Activated T-helper 1 cell treated with anti-CD3 and anti-CD28 coated beads, Interleukin-12 subunit alpha, Interleukin-12 subunit beta, Interleukin-2, Interleukin-4 antibody, amounts not matched to agents 30 ng/mL and 10 ng/mL and 1 ng/mL, durations not matched to agents 14 hours and 24 hours and 36 hours (primary cell): Measurements from ENCODE around the gene KAZN. TPM values are rescaled to one million over a fixed set of nuclear protein-coding genes. Genes with fewer than 3 reads are reported as not detected.

Source experiments
- DNase-seq: peaks from one replicate; pipeline ENCODE4 v3.0.0; 2021; ENCODE audit warnings: low spot score
- H3K27ac Mint-ChIP-seq: one replicate; pipeline ENCODE4 v1.8.0; 2021; ENCODE audit warnings: mild to moderate bottlenecking, mixed read lengths
- H3K27me3 Mint-ChIP-seq: one replicate; pipeline ENCODE4 v1.8.0; 2022; ENCODE audit warnings: mild to moderate bottlenecking, moderate library complexity, mixed read lengths; ENCODE audit not compliant: insufficient read depth
- H3K36me3 Mint-ChIP-seq: one replicate; pipeline ENCODE4 v1.8.0; 2021; ENCODE audit warnings: low read depth, mixed read lengths
- H3K4me1 Mint-ChIP-seq: one replicate; pipeline ENCODE4 v1.8.0; 2021; ENCODE audit warnings: low read depth, mixed read lengths
- H3K4me3 Mint-ChIP-seq: one replicate; pipeline ENCODE4 v1.8.0; 2021; ENCODE audit warnings: mild to moderate bottlenecking, moderate library complexity, mixed read lengths
- H3K9me3 Mint-ChIP-seq: one replicate; pipeline ENCODE4 v1.8.0; 2021; ENCODE audit warnings: mixed read lengths
- intact Hi-C: fragments of 100-400 bp; cut with micrococcal nuclease; formaldehyde crosslinking; loops from one replicate; pipeline ENCODE4 v1.15.1; 2024
- total RNA-seq: library from RNA; stranded (reverse); gene quantifications from 2 replicates; pipeline ENCODE4 v1.2.3, GENCODE V29; 2022

The KAZN gene
- total RNA-seq, 1 donor from 2014 or later: 0.54 TPM

DNA sequence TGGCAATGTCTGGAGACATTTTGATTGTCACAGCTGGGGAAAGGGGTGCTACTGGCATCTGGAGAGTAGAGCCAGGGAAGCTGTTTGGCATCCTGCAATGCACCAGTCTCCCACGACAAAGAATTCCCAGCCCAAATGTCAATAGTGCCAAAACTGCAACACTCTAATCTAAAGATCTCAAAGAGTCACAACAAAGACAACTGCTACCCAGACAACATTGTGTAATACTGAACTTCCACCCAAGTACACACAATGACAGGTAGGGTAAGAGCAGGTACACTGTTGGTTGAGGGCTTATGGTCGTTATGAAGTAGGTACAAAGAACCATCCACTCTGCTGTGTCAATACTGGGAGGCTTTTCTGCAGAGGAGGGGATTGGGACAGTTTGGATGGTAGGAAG, 546.8 kb downstream of the KAZN start:
- no peak overlapping the region for H3K27ac Mint-ChIP-seq
- H3K4me1 Mint-ChIP-seq: no peaks in the 10 kb centered on the region
- H3K36me3 Mint-ChIP-seq: no peaks in the 10 kb centered on the region
- H3K27me3 Mint-ChIP-seq: peaks cover 47% of the 10 kb centered on the region
- H3K4me3 Mint-ChIP-seq: no peak overlapping the region
- no peak for DNase-seq
- no peaks in the 10 kb centered on the region for H3K9me3 Mint-ChIP-seq
- intact Hi-C loops: no loop called here

- H3K4me3 Mint-ChIP-seq: no peak overlapping the region
- H3K4me1 Mint-ChIP-seq: no peaks in the 10 kb centered on the region
- H3K27me3 Mint-ChIP-seq: peaks cover 54% of the 10 kb centered on the region
Observed at GRCh38 chr1:15146142-15146680, 547.7 kb downstream of the KAZN start.

GRCh38 chr1:15146971-15147376, 548.5 kb downstream of the KAZN start:
- Mint-ChIP-seq H3K36me3 (no peaks in the 10 kb centered on the region), H3K27ac (no peak overlapping the region), H3K4me3 (no peak overlapping the region), H3K27me3 (peaks cover 57% of the 10 kb centered on the region), H3K9me3 (no peaks in the 10 kb centered on the region), H3K4me1 (no peaks in the 10 kb centered on the region)
- no peak for DNase-seq
- intact Hi-C loops: no loop called here

More at GRCh38 chr1:15146142-15146680, 547.7 kb downstream of the KAZN start:
- no peak for DNase-seq
- Mint-ChIP-seq H3K36me3 (no peaks in the 10 kb centered on the region), H3K9me3 (no peaks in the 10 kb centered on the region), H3K27ac (no peak overlapping the region)
- intact Hi-C loops: no loop called here

DNA sequence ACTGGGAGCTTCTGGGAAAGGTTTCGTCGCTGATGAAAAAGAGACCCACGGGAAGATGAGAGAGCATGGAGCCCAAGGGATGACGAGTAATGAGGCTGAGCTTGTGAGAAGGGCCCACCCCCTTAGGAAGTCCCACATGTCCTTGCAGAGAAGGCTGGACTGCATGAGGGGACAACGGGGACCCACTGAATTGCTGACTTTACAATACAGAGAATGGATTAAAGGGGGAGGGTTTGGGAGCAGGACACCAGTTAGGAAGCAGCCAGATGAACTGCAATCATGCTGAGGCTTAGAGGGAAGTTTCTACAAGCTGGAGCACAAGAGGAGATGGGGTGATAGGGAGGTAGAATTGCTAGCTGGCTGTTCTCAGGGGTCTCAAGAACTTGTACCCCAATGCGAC, 549.5 kb downstream of the KAZN start:
- no peak overlapping the region for H3K27ac Mint-ChIP-seq
- no peak for DNase-seq
- H3K9me3 Mint-ChIP-seq: no peaks in the 10 kb centered on the region
- H3K4me3 Mint-ChIP-seq: no peak overlapping the region
- no peaks in the 10 kb centered on the region for H3K36me3 Mint-ChIP-seq
- no peaks in the 10 kb centered on the region for H3K4me1 Mint-ChIP-seq
- H3K27me3 Mint-ChIP-seq: peaks cover 59% of the 10 kb centered on the region
- intact Hi-C loops: no loop called here

- no peaks in the 10 kb centered on the region for H3K9me3 Mint-ChIP-seq
- no peak overlapping the region for H3K27ac Mint-ChIP-seq
- H3K4me1 Mint-ChIP-seq: no peaks in the 10 kb centered on the region
- no peak overlapping the region for H3K4me3 Mint-ChIP-seq
- H3K27me3 Mint-ChIP-seq: peaks cover 55% of the 10 kb centered on the region
- intact Hi-C loops: no loop called here
- DNase-seq: no peak
- no peaks in the 10 kb centered on the region for H3K36me3 Mint-ChIP-seq
Observed at GRCh38 chr1:15148475-15148874, 550.0 kb downstream of the KAZN start.

GRCh38 chr1:15148941-15149340, 550.5 kb downstream of the KAZN start:
- H3K4me3 Mint-ChIP-seq: no peak overlapping the region
- H3K27me3 Mint-ChIP-seq: peaks cover 52% of the 10 kb centered on the region
- H3K9me3 Mint-ChIP-seq: no peaks in the 10 kb centered on the region
- no peak overlapping the region for H3K27ac Mint-ChIP-seq
- no peak for DNase-seq
- intact Hi-C loops: no loop called here
- H3K4me1 Mint-ChIP-seq: no peaks in the 10 kb centered on the region
- H3K36me3 Mint-ChIP-seq: no peaks in the 10 kb centered on the region

DNA sequence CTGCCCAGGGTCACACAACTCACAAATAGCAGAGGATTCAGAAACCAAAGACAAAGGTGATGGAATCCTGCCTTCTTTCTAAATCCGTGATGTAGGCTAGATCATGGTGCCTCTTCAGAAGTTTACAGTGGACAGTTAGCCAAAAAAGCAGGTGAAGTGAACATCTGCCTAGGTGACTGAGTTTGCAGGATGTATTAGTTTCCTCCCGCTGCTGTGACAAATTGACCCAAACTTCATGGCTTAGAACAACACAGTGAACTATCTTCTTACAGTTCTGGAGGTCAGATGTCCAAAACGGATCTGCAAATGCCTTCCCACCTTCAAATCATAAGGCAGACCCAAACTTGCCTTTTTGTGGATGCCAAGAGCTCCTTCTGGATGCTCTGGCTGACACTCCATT, 551.9 kb downstream of the KAZN start:
- intact Hi-C loops: no loop called here
- Mint-ChIP-seq H3K4me3 (no peak overlapping the region), H3K27ac (no peak overlapping the region)

DNA sequence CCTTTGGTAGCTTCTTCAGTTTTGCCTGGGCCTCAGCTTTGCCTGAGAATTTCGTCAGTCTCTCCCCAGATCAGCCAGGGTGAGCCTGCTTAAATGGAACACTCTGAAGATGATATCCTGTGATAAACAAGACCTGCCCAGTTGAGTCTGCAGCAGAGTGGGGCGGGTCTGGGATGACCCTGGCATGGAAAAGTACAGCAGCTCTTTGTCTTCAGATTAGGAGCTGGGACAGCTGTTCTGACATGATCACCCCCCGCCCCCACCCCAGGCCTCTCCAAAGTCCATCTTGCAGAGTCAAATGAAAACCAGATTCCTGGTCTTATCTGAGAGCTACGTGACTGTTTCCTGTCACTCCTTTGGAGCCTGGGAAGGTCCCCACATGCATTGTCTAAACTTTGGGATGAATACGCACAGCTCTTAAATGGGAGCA, 552.9 kb downstream of the KAZN start:
- H3K4me1 Mint-ChIP-seq: peaks cover 17% of the 10 kb centered on the region

More for the DNA sequence above, 551.9 kb downstream of the KAZN start:
- H3K9me3 Mint-ChIP-seq: no peaks in the 10 kb centered on the region
- no peak for DNase-seq
- peaks cover 3% of the 10 kb centered on the region for H3K36me3 Mint-ChIP-seq
- peaks cover 7% of the 10 kb centered on the region for H3K4me1 Mint-ChIP-seq
- H3K27me3 Mint-ChIP-seq: peaks cover 48% of the 10 kb centered on the region

GRCh38 chr1:15151871-15152270, 553.4 kb downstream of the KAZN start:
- DNase-seq: no peak
- H3K36me3 Mint-ChIP-seq: peaks cover 3% of the 10 kb centered on the region
- H3K4me1 Mint-ChIP-seq: peaks cover 22% of the 10 kb centered on the region
- no peaks in the 10 kb centered on the region for H3K9me3 Mint-ChIP-seq
- H3K4me3 Mint-ChIP-seq: no peak overlapping the region
- intact Hi-C loops: loop anchor here (2.0 kb wide), 1 partner anchor 23 kb away; no protein-coding TSS in a partner anchor
- peaks cover 47% of the 10 kb centered on the region for H3K27me3 Mint-ChIP-seq
- no peak overlapping the region for H3K27ac Mint-ChIP-seq

More for the DNA sequence above, 552.9 kb downstream of the KAZN start:
- Mint-ChIP-seq H3K27me3 (peaks cover 47% of the 10 kb centered on the region), H3K9me3 (no peaks in the 10 kb centered on the region), H3K36me3 (peaks cover 3% of the 10 kb centered on the region), H3K27ac (no peak overlapping the region), H3K4me3 (no peak overlapping the region)
- DNase-seq: no peak
- intact Hi-C loops: no loop called here

GRCh38 chr1:15152318-15153183, 554.1 kb downstream of the KAZN start:
- Mint-ChIP-seq H3K4me3 (peak overlapping the region; percentile 68), H3K27me3 (peaks cover 46% of the 10 kb centered on the region), H3K36me3 (peaks cover 3% of the 10 kb centered on the region), H3K4me1 (peaks cover 24% of the 10 kb centered on the region), H3K9me3 (no peaks in the 10 kb centered on the region), H3K27ac (no peak overlapping the region)
- intact Hi-C loops: loop anchor here (2.0 kb wide), 1 partner anchor 24 kb away; no protein-coding TSS in a partner anchor
- no peak for DNase-seq

- Mint-ChIP-seq H3K4me1 (peaks cover 24% of the 10 kb centered on the region), H3K27ac (no peak within 1 kb of the TSS), H3K4me3 (peak within 1 kb of the TSS; percentile 68), H3K27me3 (peaks cover 40% of the 10 kb centered on the region), H3K36me3 (peaks cover 3% of the 10 kb centered on the region), H3K9me3 (no peaks in the 10 kb centered on the region)
- no peak for DNase-seq
- intact Hi-C loops: loop anchor here (2.0 kb wide), 1 partner anchor 25 kb away; no protein-coding TSS in a partner anchor
Observed at GRCh38 chr1:15153184-15153841, 554.8 kb downstream of the KAZN start, which contains the start of gene TMEM51. Gene TMEM51, plus strand, starts transcription at chr1:15153747. Its CDS starts 61,341 bp downstream, at chr1:15215088.

DNA sequence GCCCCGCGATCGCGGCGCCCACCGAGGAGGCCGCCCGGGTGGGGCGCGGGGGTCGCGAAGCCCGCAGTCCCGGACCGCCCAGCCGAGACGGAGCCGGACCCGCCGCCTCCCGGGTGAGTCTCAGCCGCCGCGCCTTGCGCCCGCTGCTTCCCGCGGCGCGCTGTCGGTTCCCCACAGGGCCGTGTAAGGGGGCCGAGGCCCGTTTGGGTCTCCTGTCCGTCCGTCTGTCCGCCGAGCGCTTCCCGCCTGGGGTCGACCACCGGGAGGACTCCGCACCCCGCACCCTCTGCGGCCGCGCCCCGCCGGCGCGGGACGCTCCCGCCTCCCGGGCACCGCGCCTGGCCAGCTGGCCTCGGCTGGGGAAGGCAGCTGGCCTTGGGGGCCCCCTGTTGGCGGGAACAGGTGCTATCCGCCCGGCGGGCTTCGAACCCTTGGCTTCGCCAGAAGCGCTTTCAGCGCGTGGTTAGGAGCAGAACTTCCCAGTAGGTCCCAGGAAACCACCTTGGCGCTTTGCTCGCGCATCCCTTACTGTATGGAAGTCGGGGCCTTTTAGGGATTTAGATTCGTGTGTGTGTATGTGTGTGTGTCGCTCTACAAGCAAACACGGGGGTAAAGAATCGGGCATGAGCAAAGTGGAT, 555.5 kb downstream of the KAZN start:
- peak; percentile 9 for DNase-seq
- no peak overlapping the region for H3K27ac Mint-ChIP-seq
- H3K36me3 Mint-ChIP-seq: peaks cover 3% of the 10 kb centered on the region
- intact Hi-C loops: loop anchor here (2.0 kb wide), 1 partner anchor 25 kb away; no protein-coding TSS in a partner anchor
- peak overlapping the region; percentile 29 for H3K4me3 Mint-ChIP-seq
- H3K9me3 Mint-ChIP-seq: no peaks in the 10 kb centered on the region
- H3K4me1 Mint-ChIP-seq: peaks cover 24% of the 10 kb centered on the region
- H3K27me3 Mint-ChIP-seq: peaks cover 40% of the 10 kb centered on the region
